Measurements from ENCODE around the gene MIF4GD.

DNA sequence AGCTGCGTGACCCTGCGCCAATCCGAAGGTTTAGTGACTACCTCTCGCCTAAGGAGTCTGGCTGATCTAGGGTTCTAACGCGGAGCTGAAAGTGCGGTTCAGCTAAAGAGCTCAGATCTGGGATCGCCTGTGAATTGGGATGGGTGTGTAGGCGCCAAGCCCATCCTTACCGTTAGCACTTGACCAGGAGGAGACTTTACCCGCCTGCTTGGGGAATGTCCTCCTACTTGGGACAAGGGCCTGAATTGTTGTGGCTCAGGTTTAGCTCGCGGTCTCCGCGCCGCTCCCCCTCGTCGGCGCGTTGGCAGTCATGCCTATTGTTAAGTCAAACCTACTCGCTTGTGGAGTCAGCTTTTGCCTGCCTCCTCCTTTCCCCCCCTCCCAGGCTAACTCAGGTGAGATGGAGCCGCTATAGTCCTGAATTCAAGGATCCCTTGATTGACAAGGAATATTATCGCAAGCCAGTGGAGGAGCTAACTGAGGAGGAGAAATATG is 8.9 kb downstream of the MIF4GD start:
- TF ChIP-seq CSDC2 (CRISPR knock-in tag; IDR thresholded peaks at IDR 0.05) (no peak), ZNF70 (CRISPR knock-in tag; IDR thresholded peaks at IDR 0.05) (no peak), GLIS3 (CRISPR knock-in tag; IDR thresholded peaks at IDR 0.05) (no peak), TSHZ2 (CRISPR knock-in tag; IDR thresholded peaks at IDR 0.05) (no peak), ARNTL (CRISPR knock-in tag; IDR thresholded peaks at IDR 0.05; ENCODE audit: borderline replicate concordance, low read depth) (no peak), TOX (CRISPR knock-in tag; IDR thresholded peaks at IDR 0.05; ENCODE audit: borderline replicate concordance) (no peak)
- TF ChIP-seq, protein P1, sequence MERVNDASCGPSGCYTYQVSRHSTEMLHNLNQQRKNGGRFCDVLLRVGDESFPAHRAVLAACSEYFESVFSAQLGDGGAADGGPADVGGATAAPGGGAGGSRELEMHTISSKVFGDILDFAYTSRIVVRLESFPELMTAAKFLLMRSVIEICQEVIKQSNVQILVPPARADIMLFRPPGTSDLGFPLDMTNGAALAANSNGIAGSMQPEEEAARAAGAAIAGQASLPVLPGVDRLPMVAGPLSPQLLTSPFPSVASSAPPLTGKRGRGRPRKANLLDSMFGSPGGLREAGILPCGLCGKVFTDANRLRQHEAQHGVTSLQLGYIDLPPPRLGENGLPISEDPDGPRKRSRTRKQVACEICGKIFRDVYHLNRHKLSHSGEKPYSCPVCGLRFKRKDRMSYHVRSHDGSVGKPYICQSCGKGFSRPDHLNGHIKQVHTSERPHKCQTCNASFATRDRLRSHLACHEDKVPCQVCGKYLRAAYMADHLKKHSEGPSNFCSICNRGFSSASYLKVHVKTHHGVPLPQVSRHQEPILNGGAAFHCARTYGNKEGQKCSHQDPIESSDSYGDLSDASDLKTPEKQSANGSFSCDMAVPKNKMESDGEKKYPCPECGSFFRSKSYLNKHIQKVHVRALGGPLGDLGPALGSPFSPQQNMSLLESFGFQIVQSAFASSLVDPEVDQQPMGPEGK (CRISPR knock-in tag; IDR thresholded peaks at IDR 0.05; ENCODE audit: borderline replicate concordance) = no peak

Measured in SK-N-SH treated with all-trans-retinoic acid at 6 μM for 48 hours (cell line).